Panc1 (cell line): Measurements from ENCODE around the gene SYTL1.

Experiments
- POLR2AphosphoS5 ChIP-seq: IDR thresholded peaks from 2 replicates; pipeline ENCODE4 v1.6.1; 2012; ENCODE audit warnings: mild to moderate bottlenecking, low read depth, low read length, moderate library complexity
- REST ChIP-seq, 2 experiments: IDR thresholded peaks; 2 replicates each; pipeline ENCODE4 v1.6.1; 2011 to 2012; ENCODE audit warnings: low read depth in 2 of 2, control low read depth in 1 of 2, low read length in 1 of 2, mild to moderate bottlenecking in 1 of 2, moderate library complexity in 1 of 2; ENCODE audit not compliant: insufficient read depth in 1 of 2
- SIN3A ChIP-seq: IDR thresholded peaks from 2 replicates; pipeline ENCODE4 v1.6.1; 2012; ENCODE audit warnings: low read depth, mild to moderate bottlenecking, low read length, moderate library complexity, borderline replicate concordance; ENCODE audit not compliant: insufficient read depth
- TF ChIP-seq, protein P1 (sequence below): fragments of 450-650 bp; IDR thresholded peaks from 2 replicates; pipeline ENCODE4 v1.5.1; 2017; ENCODE audit warnings: mild to moderate bottlenecking

DNA sequence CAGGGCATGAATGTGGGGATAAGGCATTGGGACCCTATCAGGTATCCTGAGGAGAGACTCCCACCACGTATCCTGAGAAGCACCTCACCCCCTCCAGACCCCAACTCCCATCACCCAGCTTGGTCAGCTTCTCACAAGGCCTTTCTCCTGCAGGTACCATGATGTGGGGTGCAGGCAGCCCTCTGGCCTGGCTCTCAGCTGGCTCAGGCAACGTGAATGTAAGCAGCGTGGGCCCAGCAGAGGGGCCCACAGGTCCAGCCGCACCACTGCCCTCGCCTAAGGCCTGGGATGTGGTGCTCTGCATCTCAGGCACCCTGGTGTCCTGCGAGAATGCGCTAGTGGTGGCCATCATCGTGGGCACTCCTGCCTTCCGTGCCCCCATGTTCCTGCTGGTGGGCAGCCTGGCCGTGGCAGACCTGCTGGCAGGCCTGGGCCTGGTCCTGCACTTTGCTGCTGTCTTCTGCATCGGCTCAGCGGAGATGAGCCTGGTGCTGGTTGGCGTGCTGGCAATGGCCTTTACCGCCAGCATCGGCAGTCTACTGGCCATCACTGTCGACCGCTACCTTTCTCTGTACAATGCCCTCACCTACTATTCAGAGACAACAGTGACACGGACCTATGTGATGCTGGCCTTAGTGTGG is 51.9 kb downstream of the SYTL1 start:
- TF ChIP-seq, protein P1, sequence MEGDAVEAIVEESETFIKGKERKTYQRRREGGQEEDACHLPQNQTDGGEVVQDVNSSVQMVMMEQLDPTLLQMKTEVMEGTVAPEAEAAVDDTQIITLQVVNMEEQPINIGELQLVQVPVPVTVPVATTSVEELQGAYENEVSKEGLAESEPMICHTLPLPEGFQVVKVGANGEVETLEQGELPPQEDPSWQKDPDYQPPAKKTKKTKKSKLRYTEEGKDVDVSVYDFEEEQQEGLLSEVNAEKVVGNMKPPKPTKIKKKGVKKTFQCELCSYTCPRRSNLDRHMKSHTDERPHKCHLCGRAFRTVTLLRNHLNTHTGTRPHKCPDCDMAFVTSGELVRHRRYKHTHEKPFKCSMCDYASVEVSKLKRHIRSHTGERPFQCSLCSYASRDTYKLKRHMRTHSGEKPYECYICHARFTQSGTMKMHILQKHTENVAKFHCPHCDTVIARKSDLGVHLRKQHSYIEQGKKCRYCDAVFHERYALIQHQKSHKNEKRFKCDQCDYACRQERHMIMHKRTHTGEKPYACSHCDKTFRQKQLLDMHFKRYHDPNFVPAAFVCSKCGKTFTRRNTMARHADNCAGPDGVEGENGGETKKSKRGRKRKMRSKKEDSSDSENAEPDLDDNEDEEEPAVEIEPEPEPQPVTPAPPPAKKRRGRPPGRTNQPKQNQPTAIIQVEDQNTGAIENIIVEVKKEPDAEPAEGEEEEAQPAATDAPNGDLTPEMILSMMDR, result no peak
- TF ChIP-seq SIN3A, result no peak
- no peak for TF ChIP-seq POLR2AphosphoS5
- TF ChIP-seq REST (IDR thresholded peaks at IDR 0.05; ENCODE audit: insufficient read depth in 1 of 2, low read depth in 2 of 2, low read length in 1 of 2), result no peak
